ENCODE results near the gene CDHR5.

The CDHR5 gene

GRCh38 chr11:610146-610801, 14.5 kb downstream of the CDHR5 start:
- DNase-seq (ENCODE audit: low read depth): no peak

DNA sequence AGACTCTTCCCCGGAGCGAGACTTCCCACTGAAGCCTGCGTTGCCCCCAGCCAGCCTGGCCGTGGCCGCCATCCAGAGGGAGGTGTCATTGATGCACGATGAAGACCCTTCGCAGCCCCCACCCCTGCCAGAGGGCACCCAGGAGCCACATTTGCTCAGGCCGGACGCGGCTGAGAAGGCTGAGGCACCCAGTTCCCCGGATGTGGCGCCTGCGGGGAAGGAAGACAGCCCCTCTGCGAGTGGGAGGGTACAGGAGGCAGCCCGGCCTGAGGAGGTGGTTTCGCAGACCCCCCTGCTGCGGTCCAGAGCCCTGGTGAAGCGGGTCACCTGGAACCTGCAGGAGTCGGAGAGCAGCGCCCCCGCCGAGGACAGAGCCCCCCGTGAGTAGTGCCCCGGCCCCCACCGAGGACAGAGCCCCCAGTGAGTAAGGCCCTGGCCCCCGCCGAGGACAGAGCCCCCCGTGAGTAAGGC, 15.4 kb downstream of the CDHR5 start:
- DNase-seq (ENCODE audit: low read depth): no peak

DNA sequence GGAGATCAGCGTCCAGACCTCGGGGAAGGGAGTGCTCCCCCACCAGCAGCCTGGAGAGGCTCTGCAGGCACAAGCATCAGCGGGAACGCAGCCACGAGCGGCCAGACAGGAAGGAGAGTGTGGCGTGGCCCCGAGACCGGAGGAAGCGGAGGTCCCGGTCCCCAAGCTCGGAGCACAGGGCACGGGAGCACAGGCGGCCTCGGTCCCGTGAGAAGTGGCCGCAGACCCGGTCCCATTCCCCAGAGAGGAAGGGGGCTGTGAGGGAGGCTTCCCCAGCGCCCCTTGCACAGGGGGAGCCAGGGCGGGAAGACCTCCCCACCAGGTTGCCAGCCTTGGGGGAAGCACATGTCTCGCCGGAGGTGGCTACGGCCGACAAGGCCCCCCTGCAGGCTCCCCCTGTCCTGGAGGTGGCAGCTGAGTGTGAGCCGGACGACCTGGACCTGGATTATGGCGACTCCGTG, 15.9 kb downstream of the CDHR5 start:
- no peak for DNase-seq (ENCODE audit: low read depth)

DNA sequence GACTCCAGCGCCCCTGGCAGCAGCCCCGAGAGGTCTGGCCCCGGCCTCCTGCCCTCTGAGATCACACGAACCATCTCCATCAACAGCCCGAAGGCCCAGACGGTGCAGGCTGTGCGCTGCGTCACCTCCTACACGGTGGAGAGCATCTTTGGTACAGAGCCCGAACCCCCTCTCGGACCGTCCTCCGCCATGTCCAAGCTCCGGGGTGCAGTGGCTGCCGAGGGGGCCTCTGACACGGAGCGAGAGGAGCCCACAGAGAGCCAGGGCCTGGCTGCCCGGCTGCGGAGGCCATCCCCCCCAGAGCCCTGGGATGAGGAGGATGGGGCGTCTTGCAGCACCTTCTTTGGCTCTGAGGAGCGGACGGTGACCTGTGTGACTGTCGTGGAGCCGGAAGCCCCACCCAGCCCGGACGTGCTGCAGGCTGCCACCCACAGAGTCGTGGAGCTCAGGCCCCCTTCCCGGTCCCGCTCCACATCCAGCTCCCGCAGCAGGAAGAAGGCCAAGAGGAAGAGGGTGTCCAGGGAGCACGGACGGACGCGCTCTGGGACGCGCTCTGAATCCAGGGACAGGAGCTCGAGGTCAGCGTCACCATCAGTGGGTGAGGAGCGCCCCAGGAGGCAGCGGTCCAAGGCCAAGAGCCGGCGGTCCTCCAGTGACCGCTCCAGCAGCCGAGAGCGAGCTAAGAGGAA, 16.6 kb downstream of the CDHR5 start:
- no peak for DNase-seq (ENCODE audit: low read depth)

GRCh38 chr11:607020-607780, 17.6 kb downstream of the CDHR5 start:
- no peak for DNase-seq (ENCODE audit: low read depth)

GRCh38 chr11:606245-606644, 18.5 kb downstream of the CDHR5 start:
- DNase-seq (ENCODE audit: low read depth): no peak

DNA sequence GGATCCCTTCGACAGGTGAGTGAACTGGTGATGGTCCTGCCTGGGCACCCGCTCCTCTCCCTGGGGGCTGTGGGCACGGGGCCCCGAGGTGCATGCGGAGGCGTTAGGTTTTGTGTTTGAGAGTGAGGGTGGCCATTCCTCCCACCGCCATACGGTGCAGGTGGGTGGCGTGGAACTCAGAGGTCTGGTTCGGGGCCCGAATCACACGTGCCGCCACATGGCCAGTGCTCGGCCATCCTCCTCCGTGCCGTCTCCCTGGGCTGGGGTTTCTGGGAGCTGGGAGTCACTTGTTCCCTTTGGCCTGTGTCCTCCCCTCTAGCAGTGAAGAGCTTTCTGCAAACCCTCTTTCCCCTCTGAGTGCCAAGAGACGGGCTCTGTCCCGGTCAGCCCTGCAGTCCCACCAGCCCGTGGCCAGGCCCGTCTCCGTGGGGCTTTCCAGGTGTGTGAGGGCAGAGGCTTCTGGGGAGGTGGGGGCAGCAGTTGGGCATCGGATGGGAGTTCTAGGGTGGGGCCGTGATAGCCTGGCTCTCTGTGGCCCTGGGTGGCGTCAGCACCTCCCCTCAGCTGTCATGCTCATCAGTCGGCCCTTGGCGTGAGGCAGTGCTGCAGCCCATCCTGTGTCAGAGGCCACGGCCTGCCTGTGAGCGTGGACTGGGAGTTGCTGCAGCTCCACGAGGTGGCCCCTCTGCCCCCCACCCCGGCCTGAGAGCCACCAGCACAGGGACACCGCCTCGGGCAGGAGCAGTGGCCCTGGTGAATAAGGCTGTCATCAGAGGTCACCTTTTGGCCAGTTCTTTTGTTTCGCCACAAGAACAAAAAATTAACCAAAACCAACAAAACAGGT, 19.2 kb downstream of the CDHR5 start:
- no peak for DNase-seq (ENCODE audit: low read depth)

DNA sequence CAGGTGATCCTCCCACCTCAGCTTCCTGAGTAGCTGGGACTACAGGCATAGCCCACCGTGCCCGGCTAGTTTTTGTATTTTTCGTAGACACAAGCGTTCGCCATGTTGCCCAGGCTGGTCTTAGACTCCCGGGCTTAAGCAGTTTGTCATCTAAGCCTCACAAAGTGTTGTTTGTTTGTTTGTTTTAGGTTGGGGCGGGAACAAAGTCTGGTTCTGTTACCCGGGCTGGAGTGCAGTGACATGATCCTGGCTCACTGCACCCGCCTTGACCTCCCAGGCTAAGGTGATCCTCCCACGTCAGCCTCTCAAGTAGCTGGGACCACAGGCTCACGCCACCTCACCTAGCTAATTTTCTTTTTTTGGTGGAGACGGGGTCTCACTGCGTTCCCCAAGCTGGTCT, 21.6 kb downstream of the CDHR5 start:
- no peak for DNase-seq (ENCODE audit: low read depth)

DNA sequence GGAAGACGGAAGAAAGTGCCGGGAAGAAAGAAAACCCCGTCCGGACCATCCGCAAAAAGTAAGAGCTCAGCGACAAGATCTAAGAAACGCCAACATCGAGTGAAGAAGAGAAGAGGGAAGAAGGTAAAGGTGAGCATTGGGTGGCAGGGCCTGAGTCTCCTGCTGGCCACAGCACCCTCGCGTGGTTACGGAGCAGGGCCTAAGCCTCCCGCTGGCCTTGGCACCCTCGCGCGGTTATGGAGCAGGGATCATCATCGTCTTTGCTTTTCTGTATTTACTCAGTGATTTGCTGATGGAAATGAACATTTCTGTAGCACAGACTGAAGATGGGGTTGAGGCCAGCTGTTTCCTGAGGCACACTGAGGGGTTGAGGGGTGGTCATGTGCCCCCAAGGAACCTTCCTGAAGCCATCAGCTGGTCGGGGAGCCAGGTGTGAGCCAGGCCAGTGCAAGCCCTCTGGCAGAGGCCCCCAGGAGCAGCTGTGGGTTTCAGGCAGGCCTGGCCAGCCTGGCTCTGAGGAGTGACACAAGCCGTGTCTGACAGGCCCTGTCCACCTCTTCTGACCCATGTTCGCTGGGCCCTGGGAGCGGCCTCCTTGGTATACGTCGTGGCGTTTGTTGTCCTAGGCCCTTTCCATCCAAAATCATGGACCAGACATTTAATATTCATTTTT, 23.0 kb downstream of the CDHR5 start:
- no peak for DNase-seq (ENCODE audit: low read depth)

DNA sequence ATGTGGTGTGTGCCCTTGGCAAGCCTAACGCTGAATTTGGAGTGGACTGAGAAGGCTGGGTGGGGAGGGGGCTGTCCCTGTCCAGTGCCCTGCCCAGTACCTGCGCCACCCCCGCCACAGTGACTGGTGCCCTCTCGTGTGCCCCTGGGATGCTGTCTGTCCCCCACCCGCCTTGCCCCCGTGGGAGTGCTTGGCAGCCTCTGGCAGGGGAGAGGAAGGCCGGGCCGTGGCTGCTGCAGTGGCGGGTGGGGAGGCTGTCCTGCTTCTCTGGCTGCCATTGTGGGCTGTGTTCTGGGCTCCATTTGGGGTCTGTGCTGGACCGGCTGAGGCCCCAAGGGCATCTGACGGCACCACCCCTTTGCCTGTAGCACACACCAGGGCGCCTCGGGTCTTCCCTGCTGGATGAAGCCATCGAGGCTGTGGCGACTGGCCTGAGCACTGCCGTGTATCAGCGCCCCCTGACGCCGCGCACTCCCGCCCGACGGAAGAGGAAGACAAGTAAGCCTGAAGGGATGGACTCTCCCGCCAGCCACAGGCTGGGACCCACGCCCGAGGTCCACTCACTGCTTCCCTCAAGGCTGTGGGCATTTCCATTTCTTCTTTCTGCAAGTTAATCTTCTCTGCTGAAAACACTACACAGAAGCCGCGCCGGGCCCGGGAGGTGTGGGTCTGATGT, 26.6 kb downstream of the CDHR5 start:
- DNase-seq (ENCODE audit: low read depth): no peak

DNA sequence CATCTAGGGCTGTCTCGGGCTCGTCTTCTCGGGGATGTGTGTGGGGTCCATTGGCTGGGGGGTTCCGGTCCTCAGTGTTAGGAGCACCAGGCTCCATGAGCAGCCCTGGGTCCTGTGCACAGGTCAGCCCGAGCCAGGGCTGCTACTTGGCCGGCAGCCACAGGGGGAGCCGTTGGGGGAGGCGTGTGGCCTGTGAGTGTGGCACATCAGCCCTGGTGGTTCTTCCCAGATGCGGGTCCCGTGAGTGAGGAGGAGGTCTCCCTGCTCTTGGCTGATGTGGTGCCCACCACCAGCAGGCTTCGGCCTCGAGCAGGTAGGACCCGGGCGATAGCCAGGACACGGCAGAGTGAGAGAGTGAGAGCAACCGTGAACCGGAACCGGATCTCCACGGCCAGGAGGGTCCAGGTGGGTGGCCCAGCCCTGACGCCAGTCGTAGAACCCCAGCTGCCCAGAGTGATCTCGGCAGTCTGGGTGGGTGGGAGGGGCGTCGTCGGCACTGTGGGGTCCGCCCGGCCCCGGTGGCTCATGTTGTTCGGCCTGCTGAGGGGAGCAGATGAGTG, 27.5 kb downstream of the CDHR5 start:
- no peak for DNase-seq (ENCODE audit: low read depth)

- no peak for DNase-seq (ENCODE audit: low read depth)
Observed at GRCh38 chr11:596374-596773, 28.4 kb downstream of the CDHR5 start.

GRCh38 chr11:595400-595799, 29.4 kb downstream of the CDHR5 start:
- no peak for DNase-seq (ENCODE audit: low read depth)

GRCh38 chr11:593347-593746, 31.4 kb downstream of the CDHR5 start:
- DNase-seq (ENCODE audit: low read depth): no peak

DNA sequence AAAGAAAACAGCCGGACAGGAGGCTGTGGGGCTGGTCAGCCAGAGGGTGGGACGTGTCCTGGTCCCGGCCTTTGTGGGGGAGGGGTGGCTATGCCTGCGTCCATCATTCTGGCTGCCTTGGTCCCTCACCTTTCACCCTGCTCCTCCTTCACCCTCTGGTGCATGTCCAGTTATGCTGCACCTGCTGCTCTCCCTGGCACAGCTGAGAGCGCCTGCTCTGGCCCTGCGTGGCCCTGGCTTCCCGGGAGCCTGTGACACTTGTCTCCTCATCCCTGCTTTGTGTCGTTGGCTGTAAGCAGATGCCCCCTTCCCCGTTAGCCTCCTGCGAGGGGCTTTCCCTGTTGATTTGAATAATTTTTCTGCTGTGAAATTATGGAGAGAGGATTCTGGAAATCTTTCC, 31.8 kb downstream of the CDHR5 start:
- DNase-seq (ENCODE audit: low read depth): no peak

DNA sequence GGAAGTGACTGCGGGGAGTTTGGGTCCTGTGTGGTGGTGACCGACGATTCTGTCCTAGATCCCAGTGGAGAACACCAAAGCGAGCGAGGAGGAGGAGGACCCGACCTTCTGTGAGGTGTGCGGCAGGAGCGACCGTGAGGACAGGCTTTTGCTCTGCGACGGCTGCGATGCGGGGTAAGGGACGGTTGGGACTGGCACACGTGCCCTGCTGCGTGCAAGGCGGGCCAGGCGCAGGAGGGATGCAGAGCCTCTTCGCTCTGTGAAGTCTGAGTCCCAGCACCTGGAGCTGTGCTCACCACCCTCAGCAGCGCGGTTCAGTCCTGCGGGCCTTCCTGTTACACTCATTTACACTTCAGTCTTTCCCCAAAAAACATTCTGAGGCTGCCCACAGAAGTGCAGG, 32.3 kb downstream of the CDHR5 start:
- no peak for DNase-seq (ENCODE audit: low read depth)

- no peak for DNase-seq (ENCODE audit: low read depth)
Observed at GRCh38 chr11:590997-591396, 33.8 kb downstream of the CDHR5 start.

- no peak for DNase-seq (ENCODE audit: low read depth)
Observed at GRCh38 chr11:589798-590197, 35.0 kb downstream of the CDHR5 start.

DNA sequence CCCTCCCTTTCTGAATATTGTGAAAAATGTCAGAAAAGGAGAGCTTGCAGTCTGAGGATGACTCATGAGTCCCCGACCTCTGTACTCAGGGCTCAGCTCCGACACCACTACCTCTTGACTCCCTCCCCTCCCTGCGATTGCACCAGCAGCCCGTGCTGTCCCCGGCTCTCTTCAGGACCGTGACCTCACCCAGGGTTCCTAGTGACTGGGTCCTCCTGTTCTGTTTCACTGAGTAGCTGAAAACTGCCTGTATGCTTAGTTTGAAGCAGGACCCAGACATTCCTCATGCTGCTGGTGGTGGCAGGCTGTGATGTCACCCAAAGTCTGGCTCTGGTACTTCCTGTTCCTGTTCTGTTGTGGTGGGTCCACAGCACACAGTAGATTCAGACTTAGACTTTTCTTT, 36.8 kb downstream of the CDHR5 start:
- peak; percentile 62 for DNase-seq (ENCODE audit: low read depth)

GRCh38 chr11:587546-587945, 37.2 kb downstream of the CDHR5 start:
- DNase-seq (ENCODE audit: low read depth): no peak

All from EH (cell line).